ENCODE data around the gene ANXA4. TPM values are rescaled to one million over a fixed set of nuclear protein-coding genes. Genes with fewer than 3 reads are reported as not detected.

Gene ANXA4
- total RNA-seq, 1 experiment from 2014 or later = 9.5 TPM

DNA sequence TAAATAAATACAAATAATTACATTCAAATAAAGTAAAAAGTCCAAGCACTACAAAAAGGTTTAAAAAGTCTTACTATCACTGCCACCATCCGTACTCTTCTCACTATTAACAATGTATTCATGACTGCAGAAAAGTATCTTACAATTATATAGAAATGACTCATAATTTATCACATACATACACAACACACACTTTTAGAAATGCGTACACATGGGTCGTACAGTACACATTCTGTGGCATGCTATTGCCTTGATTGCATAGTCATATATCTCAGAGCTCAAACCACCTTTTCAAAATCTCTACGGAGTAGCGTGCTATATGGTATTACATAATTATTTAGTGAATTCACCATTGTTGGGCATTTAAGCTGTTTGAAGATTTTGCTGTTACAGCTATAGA is 41.6 kb upstream of the ANXA4 start:
- no peak for ATAC-seq
- H3K36me3 Mint-ChIP-seq = no peaks in the 10 kb centered on the region
- H3K4me1 Mint-ChIP-seq = peaks cover 4% of the 10 kb centered on the region; the same call in 1 of the 2 replicates
- ChIA-PET POLR2A (no interaction called here), CTCF (no interaction called here)
- H3K4me3 Mint-ChIP-seq = no peak overlapping the region
- H3K27me3 Mint-ChIP-seq (ENCODE audit: low read depth) = no peaks in the 10 kb centered on the region; the same call in 1 of the 2 replicates
- no peak for DNase-seq (ENCODE audit: low spot score)
- no peak overlapping the region for H3K27ac Mint-ChIP-seq
- TF ChIP-seq, protein P1, sequence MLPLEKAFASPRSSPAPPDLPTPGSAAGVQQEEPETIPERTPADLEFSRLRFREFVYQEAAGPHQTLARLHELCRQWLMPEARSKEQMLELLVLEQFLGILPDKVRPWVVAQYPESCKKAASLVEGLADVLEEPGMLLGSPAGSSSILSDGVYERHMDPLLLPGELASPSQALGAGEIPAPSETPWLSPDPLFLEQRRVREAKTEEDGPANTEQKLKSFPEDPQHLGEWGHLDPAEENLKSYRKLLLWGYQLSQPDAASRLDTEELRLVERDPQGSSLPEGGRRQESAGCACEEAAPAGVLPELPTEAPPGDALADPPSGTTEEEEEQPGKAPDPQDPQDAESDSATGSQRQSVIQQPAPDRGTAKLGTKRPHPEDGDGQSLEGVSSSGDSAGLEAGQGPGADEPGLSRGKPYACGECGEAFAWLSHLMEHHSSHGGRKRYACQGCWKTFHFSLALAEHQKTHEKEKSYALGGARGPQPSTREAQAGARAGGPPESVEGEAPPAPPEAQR (CRISPR knock-in tag; IDR thresholded peaks at IDR 0.05) = no peak
- no peaks in the 10 kb centered on the region for H3K9me3 Mint-ChIP-seq

DNA sequence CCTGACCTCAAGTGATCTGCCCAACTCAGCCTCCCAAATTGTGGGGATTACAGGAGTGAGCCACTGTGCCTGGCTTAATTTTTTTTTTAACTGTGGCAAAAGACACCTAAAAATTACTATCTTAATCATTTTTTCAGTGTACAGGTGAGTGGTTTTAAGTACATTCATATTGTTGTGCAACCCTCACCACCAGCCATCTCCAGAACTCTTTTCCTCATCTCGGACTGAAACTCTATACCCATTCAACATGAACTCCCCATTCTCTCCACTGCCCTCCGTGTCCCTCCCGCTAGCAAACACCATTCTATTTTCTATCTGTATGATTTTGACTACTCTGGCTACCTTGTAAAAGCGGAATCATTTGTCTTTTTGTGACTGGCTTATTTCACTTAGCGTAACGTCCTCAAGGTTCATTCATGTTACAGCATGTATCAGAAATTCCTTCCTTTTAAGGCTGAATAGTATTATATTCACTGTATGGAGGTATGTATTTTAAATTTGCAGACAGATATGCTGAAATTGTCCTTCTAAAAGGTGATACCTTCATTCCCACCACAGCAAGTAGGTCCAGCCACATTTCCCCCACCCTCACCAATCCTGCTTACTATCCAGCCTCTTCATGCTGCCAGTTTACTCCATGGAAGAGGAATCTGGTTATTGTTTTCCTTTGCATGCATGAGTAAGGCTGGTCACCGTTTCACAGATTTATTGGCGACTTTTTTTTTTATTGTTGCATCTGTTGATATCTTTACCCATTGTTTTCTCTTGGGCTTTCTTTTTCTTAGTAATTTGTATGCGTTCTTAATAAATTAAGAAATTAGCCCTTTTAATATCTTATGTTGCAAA is 40.6 kb upstream of the ANXA4 start:
- TF ChIP-seq, protein P2, sequence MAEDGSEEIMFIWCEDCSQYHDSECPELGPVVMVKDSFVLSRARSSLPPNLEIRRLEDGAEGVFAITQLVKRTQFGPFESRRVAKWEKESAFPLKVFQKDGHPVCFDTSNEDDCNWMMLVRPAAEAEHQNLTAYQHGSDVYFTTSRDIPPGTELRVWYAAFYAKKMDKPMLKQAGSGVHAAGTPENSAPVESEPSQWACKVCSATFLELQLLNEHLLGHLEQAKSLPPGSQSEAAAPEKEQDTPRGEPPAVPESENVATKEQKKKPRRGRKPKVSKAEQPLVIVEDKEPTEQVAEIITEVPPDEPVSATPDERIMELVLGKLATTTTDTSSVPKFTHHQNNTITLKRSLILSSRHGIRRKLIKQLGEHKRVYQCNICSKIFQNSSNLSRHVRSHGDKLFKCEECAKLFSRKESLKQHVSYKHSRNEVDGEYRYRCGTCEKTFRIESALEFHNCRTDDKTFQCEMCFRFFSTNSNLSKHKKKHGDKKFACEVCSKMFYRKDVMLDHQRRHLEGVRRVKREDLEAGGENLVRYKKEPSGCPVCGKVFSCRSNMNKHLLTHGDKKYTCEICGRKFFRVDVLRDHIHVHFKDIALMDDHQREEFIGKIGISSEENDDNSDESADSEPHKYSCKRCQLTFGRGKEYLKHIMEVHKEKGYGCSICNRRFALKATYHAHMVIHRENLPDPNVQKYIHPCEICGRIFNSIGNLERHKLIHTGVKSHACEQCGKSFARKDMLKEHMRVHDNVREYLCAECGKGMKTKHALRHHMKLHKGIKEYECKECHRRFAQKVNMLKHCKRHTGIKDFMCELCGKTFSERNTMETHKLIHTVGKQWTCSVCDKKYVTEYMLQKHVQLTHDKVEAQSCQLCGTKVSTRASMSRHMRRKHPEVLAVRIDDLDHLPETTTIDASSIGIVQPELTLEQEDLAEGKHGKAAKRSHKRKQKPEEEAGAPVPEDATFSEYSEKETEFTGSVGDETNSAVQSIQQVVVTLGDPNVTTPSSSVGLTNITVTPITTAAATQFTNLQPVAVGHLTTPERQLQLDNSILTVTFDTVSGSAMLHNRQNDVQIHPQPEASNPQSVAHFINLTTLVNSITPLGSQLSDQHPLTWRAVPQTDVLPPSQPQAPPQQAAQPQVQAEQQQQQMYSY (CRISPR knock-in tag; IDR thresholded peaks at IDR 0.05) = no peak
- TF ChIP-seq ZNF219 (CRISPR knock-in tag; IDR thresholded peaks at IDR 0.05; ENCODE audit: borderline replicate concordance) (no peak), FOXP1 (CRISPR knock-in tag; IDR thresholded peaks at IDR 0.05; ENCODE audit: borderline replicate concordance) (no peak), TCF7 (CRISPR knock-in tag; IDR thresholded peaks at IDR 0.05; ENCODE audit: low read depth) (no peak), RORB (CRISPR knock-in tag; IDR thresholded peaks at IDR 0.05) (no peak), MYBL2 (CRISPR knock-in tag; IDR thresholded peaks at IDR 0.05) (no peak), JUN (CRISPR knock-in tag; IDR thresholded peaks at IDR 0.05) (no peak), EMX1 (CRISPR knock-in tag; IDR thresholded peaks at IDR 0.05) (no peak), CREB1 (CRISPR knock-in tag; IDR thresholded peaks at IDR 0.05) (no peak)
- TF ChIP-seq, protein P3, sequence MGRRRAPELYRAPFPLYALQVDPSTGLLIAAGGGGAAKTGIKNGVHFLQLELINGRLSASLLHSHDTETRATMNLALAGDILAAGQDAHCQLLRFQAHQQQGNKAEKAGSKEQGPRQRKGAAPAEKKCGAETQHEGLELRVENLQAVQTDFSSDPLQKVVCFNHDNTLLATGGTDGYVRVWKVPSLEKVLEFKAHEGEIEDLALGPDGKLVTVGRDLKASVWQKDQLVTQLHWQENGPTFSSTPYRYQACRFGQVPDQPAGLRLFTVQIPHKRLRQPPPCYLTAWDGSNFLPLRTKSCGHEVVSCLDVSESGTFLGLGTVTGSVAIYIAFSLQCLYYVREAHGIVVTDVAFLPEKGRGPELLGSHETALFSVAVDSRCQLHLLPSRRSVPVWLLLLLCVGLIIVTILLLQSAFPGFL (CRISPR knock-in tag; IDR thresholded peaks at IDR 0.05; ENCODE audit: borderline replicate concordance) = no peak
- TF ChIP-seq, protein P4, sequence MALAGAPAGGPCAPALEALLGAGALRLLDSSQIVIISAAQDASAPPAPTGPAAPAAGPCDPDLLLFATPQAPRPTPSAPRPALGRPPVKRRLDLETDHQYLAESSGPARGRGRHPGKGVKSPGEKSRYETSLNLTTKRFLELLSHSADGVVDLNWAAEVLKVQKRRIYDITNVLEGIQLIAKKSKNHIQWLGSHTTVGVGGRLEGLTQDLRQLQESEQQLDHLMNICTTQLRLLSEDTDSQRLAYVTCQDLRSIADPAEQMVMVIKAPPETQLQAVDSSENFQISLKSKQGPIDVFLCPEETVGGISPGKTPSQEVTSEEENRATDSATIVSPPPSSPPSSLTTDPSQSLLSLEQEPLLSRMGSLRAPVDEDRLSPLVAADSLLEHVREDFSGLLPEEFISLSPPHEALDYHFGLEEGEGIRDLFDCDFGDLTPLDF (CRISPR knock-in tag; IDR thresholded peaks at IDR 0.05) = no peak
- TF ChIP-seq, protein P5, sequence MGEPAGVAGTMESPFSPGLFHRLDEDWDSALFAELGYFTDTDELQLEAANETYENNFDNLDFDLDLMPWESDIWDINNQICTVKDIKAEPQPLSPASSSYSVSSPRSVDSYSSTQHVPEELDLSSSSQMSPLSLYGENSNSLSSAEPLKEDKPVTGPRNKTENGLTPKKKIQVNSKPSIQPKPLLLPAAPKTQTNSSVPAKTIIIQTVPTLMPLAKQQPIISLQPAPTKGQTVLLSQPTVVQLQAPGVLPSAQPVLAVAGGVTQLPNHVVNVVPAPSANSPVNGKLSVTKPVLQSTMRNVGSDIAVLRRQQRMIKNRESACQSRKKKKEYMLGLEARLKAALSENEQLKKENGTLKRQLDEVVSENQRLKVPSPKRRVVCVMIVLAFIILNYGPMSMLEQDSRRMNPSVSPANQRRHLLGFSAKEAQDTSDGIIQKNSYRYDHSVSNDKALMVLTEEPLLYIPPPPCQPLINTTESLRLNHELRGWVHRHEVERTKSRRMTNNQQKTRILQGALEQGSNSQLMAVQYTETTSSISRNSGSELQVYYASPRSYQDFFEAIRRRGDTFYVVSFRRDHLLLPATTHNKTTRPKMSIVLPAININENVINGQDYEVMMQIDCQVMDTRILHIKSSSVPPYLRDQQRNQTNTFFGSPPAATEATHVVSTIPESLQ (CRISPR knock-in tag; IDR thresholded peaks at IDR 0.05) = no peak
- ATAC-seq = no peak
- Mint-ChIP-seq H3K9me3 (no peaks in the 10 kb centered on the region), H3K27ac (no peak overlapping the region), H3K36me3 (no peaks in the 10 kb centered on the region), H3K4me3 (no peak overlapping the region), H3K27me3 (ENCODE audit: low read depth) (no peaks in the 10 kb centered on the region; the same call in 1 of the 2 replicates), H3K4me1 (peaks cover 4% of the 10 kb centered on the region; the same call in 1 of the 2 replicates)
- DNase-seq (ENCODE audit: low spot score) = no peak
- ChIA-PET POLR2A (no interaction called here), CTCF (no interaction called here)
